ENCODE data around the gene RASAL1. TPM values are rescaled to one million over a fixed set of nuclear protein-coding genes. Genes with fewer than 3 reads are reported as not detected.

The RASAL1 gene
- total RNA-seq, 1 experiment from 2014 or later, result not detected

- intact Hi-C loops (cut with micrococcal nuclease; ENCODE audit: unreplicated experiment), result loop anchor here (1.0 to 2.0 kb wide), 2 partner anchors 105 to 160 kb away; no protein-coding TSS in a partner anchor
Observed at GRCh38 chr12:113152835-113153814, 17.6 kb upstream of the RASAL1 start.

GRCh38 chr12:113152196-113152834 lies 16.8 kb upstream of the RASAL1 start:
- H3K27ac Mint-ChIP-seq (ENCODE audit: unreplicated experiment), result no peak overlapping the region

More at GRCh38 chr12:113152835-113153814, 17.6 kb upstream of the RASAL1 start:
- BruUV-seq (replicated peaks), result no TSS peak
- no peaks in the 10 kb centered on the region for H3K9me3 ChIP-seq
- POLR2A ChIA-PET, result interaction anchor here (1.2 kb wide), 1 partner anchor 32 kb away, joined by 8 read pairs; the partner anchor contains the start of genes DDX54 and RITA1
- Mint-ChIP-seq H3K9me3 (ENCODE audit: unreplicated experiment) (no peaks in the 10 kb centered on the region), H3K27ac (ENCODE audit: unreplicated experiment) (peak overlapping the region; percentile 48), H3K4me1 (ENCODE audit: low read depth, unreplicated experiment) (no peaks in the 10 kb centered on the region), H3K36me3 (ENCODE audit: insufficient read depth, unreplicated experiment) (peaks cover 16% of the 10 kb centered on the region), H3K4me3 (ENCODE audit: unreplicated experiment) (peak overlapping the region; percentile 63), H3K27me3 (ENCODE audit: insufficient read depth, unreplicated experiment) (peaks cover 10% of the 10 kb centered on the region)
- peak; percentile 75 to 85 for DNase-seq
- H3K36me3 ChIP-seq (ENCODE audit: control insufficient read depth, insufficient read depth, low read length), result no peaks in the 10 kb centered on the region
- H3K4me1 ChIP-seq, result peaks cover 13% of the 10 kb centered on the region
- TF ChIP-seq CTCF (IDR thresholded peaks at IDR 0.05; ENCODE audit: insufficient read depth in 1 of 2, low read depth in 1 of 2, low read length in 1 of 2, severe bottlenecking in 1 of 2, unreplicated experiment in 1 of 2), result peak; percentile 34 to 75
- CTCF ChIA-PET, result interaction anchor here (0.6 to 1.6 kb wide), 19 partner anchors 14 to 278 kb away, joined by 3 to 16 read pairs (median 3); partner anchors contain the start of genes RASAL1 and RITA1
- H3K4me3 ChIP-seq (ENCODE audit: low read depth, low read length), result peak overlapping the region; percentile 36
- peaks cover 3% of the 10 kb centered on the region; the same call in 1 of the 2 replicates for H3K27me3 ChIP-seq (replicated peaks; ENCODE audit: control insufficient read depth, insufficient read depth, low read length)

More at GRCh38 chr12:113152196-113152834, 16.8 kb upstream of the RASAL1 start:
- no peak for DNase-seq
- Mint-ChIP-seq H3K4me3 (ENCODE audit: unreplicated experiment) (peak overlapping the region; percentile 63), H3K36me3 (ENCODE audit: insufficient read depth, unreplicated experiment) (peaks cover 8% of the 10 kb centered on the region), H3K9me3 (ENCODE audit: unreplicated experiment) (no peaks in the 10 kb centered on the region), H3K27me3 (ENCODE audit: insufficient read depth, unreplicated experiment) (peaks cover 13% of the 10 kb centered on the region), H3K4me1 (ENCODE audit: low read depth, unreplicated experiment) (no peaks in the 10 kb centered on the region)
- intact Hi-C loops (cut with micrococcal nuclease; ENCODE audit: unreplicated experiment), result loop anchor here (2.0 kb wide), 1 partner anchor 160 kb away; no protein-coding TSS in a partner anchor
- Histone ChIP-seq H3K9me3 (no peaks in the 10 kb centered on the region), H3K36me3 (ENCODE audit: control insufficient read depth, insufficient read depth, low read length) (no peaks in the 10 kb centered on the region), H3K4me1 (peaks cover 13% of the 10 kb centered on the region), H3K27me3 (replicated peaks; ENCODE audit: control insufficient read depth, insufficient read depth, low read length) (peaks cover 3% of the 10 kb centered on the region; the same call in 1 of the 2 replicates), H3K4me3 (ENCODE audit: low read depth, low read length) (no peak overlapping the region; the same call in none of the 2 replicates)
- no peak for TF ChIP-seq CTCF (IDR thresholded peaks at IDR 0.05; ENCODE audit: insufficient read depth in 1 of 2, low read depth in 1 of 2, low read length in 1 of 2, severe bottlenecking in 1 of 2, unreplicated experiment in 1 of 2)
- ChIA-PET POLR2A (interaction anchor here (1.2 kb wide), 1 partner anchor 33 kb away, joined by 8 read pairs; the partner anchor contains the start of genes DDX54 and RITA1), CTCF (interaction anchor here (0.6 to 1.6 kb wide), 14 partner anchors 20 to 252 kb away, joined by 3 to 16 read pairs (median 3); partner anchors contain the start of gene RITA1)
- BruUV-seq (replicated peaks), result no TSS peak

Data from Caco-2 (cell line).